Tongue (tissue), 2 donors: ENCODE measurements around the gene C10orf88. TPM values are rescaled to one million over a fixed set of nuclear protein-coding genes. Genes with fewer than 3 reads are reported as not detected.
A peak's percentile ranks its signal among the peaks of the same experiment; 100 is the strongest.

Source experiments
- DNase-seq: peaks from one replicate; pipeline ENCODE4 v3.0.0-alpha.2; 2015
- total RNA-seq: library from RNA; depleted of rRNA; stranded (reverse); fragments of >200 nt; gene quantifications from one replicate; pipeline ENCODE4 v1.2.3, GENCODE V29; 2014

C10orf88 gene
- 9.7 TPM for total RNA-seq

GRCh38 chr10:122953902-122954730, at the start of gene C10orf88:
C10orf88 (minus strand) TSS chr10:122954227; CDS start chr10:122954178, 49 bp downstream.
- peak; percentile 99 for DNase-seq

GRCh38 chr10:123001370-123001769, 47.3 kb upstream of the C10orf88 start:
- DNase-seq = no peak

GRCh38 chr10:123000155-123000554, 46.1 kb upstream of the C10orf88 start:
- DNase-seq = no peak

GRCh38 chr10:122999347-122999746, 45.3 kb upstream of the C10orf88 start:
- DNase-seq = no peak

- no peak for DNase-seq
Measured at GRCh38 chr10:122998934-122999333, 44.9 kb upstream of the C10orf88 start.

- no peak for DNase-seq
Measured at GRCh38 chr10:122998360-122998917, 44.4 kb upstream of the C10orf88 start.

- DNase-seq = no peak
Measured at GRCh38 chr10:122997864-122998263, 43.8 kb upstream of the C10orf88 start.

GRCh38 chr10:122995936-122996335, 41.9 kb upstream of the C10orf88 start:
- no peak for DNase-seq

- DNase-seq = no peak
Measured at GRCh38 chr10:122993797-122994336, 39.8 kb upstream of the C10orf88 start.

GRCh38 chr10:122992031-122992585, 38.1 kb upstream of the C10orf88 start:
- no peak for DNase-seq

GRCh38 chr10:122990278-122990677, 36.3 kb upstream of the C10orf88 start:
- DNase-seq = no peak

GRCh38 chr10:122988501-122988900, 34.5 kb upstream of the C10orf88 start:
- no peak for DNase-seq

GRCh38 chr10:122986335-122986734, 32.3 kb upstream of the C10orf88 start:
- no peak for DNase-seq

- DNase-seq = no peak
Measured at GRCh38 chr10:122984708-122985107, 30.7 kb upstream of the C10orf88 start.

- no peak for DNase-seq
Measured at GRCh38 chr10:122983898-122984297, 29.9 kb upstream of the C10orf88 start.

- peak; percentile 58 for DNase-seq
Measured at GRCh38 chr10:122981066-122981464, 27.0 kb upstream of the C10orf88 start.

- DNase-seq = peak; percentile 97
Measured at GRCh38 chr10:122980209-122981065, 26.4 kb upstream of the C10orf88 start, which contains the start of gene PSTK. PSTK (plus strand) TSS chr10:122980401; CDS start chr10:122980480, 79 bp downstream.

- no peak for DNase-seq
Measured at GRCh38 chr10:122974543-122975064, 20.6 kb upstream of the C10orf88 start.

GRCh38 chr10:122974023-122974422, 20.0 kb upstream of the C10orf88 start:
- no peak for DNase-seq

- no peak for DNase-seq
Measured at GRCh38 chr10:122968698-122969097, 14.7 kb upstream of the C10orf88 start.

- DNase-seq = no peak
Measured at GRCh38 chr10:122966879-122967278, 12.9 kb upstream of the C10orf88 start.

- no peak for DNase-seq
Measured at GRCh38 chr10:122962405-122962804, 8.4 kb upstream of the C10orf88 start.
